ENCODE results near the gene FHOD3.
A peak's percentile ranks its signal among the peaks of the same experiment; 100 is the strongest.

The FHOD3 gene

DNA sequence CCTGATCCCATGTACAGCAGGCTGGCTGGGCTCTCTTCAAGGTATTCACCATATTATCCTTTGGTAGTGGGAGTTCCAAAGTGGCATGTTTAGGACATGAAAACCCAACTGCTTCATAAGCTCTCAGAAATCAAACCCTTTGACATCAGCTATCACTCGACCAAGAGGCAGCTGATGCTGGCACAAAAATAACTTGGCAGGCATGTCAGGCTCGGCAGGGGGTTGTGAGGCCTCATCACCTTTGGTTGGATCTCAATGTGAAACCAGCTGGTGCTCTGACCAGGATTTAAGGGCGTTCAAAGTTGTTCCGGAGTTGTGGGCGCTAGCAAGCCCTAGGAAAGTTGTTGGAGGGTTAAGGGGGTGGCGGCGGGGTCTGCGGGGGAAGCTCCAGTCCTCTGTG is 171.9 kb downstream of the FHOD3 start:
- no peak overlapping the region for H3K4me3 ChIP-seq (ENCODE audit: low read depth, low read length)
- in situ Hi-C loops (cut with HindIII; ENCODE audit: low sequenced_read_pairs), result no loop called here
- TF ChIP-seq, protein P1, sequence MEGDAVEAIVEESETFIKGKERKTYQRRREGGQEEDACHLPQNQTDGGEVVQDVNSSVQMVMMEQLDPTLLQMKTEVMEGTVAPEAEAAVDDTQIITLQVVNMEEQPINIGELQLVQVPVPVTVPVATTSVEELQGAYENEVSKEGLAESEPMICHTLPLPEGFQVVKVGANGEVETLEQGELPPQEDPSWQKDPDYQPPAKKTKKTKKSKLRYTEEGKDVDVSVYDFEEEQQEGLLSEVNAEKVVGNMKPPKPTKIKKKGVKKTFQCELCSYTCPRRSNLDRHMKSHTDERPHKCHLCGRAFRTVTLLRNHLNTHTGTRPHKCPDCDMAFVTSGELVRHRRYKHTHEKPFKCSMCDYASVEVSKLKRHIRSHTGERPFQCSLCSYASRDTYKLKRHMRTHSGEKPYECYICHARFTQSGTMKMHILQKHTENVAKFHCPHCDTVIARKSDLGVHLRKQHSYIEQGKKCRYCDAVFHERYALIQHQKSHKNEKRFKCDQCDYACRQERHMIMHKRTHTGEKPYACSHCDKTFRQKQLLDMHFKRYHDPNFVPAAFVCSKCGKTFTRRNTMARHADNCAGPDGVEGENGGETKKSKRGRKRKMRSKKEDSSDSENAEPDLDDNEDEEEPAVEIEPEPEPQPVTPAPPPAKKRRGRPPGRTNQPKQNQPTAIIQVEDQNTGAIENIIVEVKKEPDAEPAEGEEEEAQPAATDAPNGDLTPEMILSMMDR (IDR thresholded peaks at IDR 0.05; ENCODE audit: low read depth, low read length), result no peak
- no peak for DNase-seq (ENCODE audit: low read depth, low spot score)

DNA sequence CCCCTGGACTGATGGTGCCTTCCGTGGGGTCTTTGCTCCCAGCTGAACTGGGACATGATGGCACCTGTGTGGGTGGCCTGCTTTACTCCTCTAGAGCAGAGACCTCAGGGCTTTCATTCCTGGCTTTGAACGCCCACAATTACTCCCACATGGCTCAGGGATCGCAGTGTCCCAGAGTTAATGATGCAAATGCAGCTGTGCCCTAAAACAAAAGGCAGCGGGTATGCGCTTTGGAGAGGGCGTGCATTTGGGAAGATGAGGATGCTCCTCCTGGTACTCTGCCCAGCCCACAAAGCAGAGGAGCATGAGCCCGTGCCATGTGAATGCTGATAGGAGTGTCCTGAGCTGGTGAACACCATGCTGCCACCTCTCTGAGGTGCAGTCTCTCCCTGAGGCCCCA is 173.4 kb downstream of the FHOD3 start:
- TF ChIP-seq, protein P1 (IDR thresholded peaks at IDR 0.05; ENCODE audit: low read depth, low read length), result no peak
- in situ Hi-C loops (cut with HindIII; ENCODE audit: low sequenced_read_pairs), result no loop called here
- DNase-seq (ENCODE audit: low read depth, low spot score), result no peak
- no peak overlapping the region for H3K4me3 ChIP-seq (ENCODE audit: low read depth, low read length)

DNA sequence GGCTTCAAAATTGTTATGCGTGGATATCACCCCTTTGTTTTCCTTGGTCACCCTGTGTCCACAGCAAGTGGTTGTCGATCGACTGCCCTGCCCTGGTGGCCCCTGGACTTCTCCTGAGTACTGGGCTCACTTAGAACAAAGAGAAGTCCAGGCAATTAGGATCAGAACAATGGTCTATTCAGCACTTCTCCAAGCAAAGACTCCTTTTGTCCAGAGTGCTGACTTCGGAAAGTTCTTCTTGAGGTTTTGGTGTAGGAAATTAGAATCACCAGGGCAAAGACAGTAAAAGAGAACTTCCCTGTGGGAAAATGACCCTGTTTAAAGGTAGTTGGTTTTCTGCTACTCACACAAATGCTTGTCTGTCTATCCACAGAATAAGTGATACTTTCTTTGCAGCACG is 173.9 kb downstream of the FHOD3 start:
- H3K4me3 ChIP-seq (ENCODE audit: low read depth, low read length), result no peak overlapping the region
- in situ Hi-C loops (cut with HindIII; ENCODE audit: low sequenced_read_pairs), result no loop called here
- DNase-seq (ENCODE audit: low read depth, low spot score), result no peak
- TF ChIP-seq, protein P1 (IDR thresholded peaks at IDR 0.05; ENCODE audit: low read depth, low read length), result no peak

DNA sequence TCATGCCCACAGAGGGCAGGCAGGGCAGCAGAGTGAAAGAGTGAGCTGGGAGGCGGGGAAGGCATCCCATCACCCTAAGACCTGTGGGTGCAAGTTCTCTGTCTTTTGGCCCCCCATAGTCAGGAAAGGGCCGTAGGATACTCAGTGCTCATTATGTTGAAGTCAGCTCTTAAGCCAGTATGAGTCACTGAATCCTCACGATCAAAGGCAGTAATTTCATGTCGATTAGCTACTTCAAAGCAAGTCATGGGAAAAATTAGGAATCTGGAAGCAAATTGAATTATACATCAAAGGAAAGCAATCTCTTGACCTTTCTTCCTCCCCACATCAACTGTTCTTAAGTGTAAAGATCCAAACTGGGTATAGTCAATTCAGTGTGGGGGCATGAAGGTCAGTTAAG is 178.9 kb downstream of the FHOD3 start:
- DNase-seq (ENCODE audit: low read depth, low spot score), result peak; percentile 7
- no peak overlapping the region for H3K4me3 ChIP-seq (ENCODE audit: low read depth, low read length)
- in situ Hi-C loops (cut with HindIII; ENCODE audit: low sequenced_read_pairs), result no loop called here
- TF ChIP-seq, protein P1 (IDR thresholded peaks at IDR 0.05; ENCODE audit: low read depth, low read length), result no peak

DNA sequence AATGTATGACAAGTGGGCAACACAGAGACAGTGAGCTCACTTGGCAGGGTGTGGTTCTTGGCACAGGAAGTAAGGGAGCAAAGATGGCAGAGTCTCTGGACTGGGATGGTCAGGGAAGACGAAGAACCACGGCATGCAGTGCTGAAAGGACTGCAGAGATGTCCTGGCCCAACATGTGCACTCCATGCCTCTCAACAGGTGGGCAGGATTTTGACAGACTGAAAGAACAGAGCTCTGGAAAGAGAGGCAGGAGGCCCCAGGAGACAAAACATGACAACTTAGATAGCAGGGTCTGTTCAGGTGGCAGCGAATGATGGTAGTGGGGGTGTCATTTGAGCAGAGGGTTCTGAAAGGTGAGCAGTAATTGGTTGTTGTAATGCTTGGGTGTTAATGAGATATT is 180.3 kb downstream of the FHOD3 start:
- in situ Hi-C loops (cut with HindIII; ENCODE audit: low sequenced_read_pairs), result no loop called here
- H3K4me3 ChIP-seq (ENCODE audit: low read depth, low read length), result no peak overlapping the region
- TF ChIP-seq, protein P1 (IDR thresholded peaks at IDR 0.05; ENCODE audit: low read depth, low read length), result no peak
- DNase-seq (ENCODE audit: low read depth, low spot score), result no peak

DNA sequence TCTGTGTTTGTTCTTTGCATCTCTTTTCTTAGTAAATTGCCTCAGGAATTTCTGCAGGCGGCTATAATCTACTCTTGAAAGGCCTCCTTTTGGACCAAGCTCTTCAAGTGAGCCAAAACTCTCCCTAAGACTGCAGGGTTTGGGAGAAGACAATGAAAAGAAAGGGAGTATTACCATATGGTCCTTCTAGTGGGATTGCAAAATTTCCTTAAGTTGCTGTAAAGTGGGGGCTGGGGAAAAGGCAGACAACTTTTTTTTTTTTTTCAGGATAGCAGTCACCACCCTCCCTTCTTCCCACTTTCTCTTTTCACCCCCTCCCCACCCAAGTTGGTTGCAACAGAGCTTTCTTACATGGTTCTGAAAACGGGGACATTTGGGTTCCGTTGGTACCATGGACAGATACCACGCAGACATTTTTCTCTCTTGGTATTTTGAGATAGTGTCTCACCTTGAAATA is 183.7 kb downstream of the FHOD3 start:
- no peak overlapping the region for H3K4me3 ChIP-seq (ENCODE audit: low read depth, low read length)
- in situ Hi-C loops (cut with HindIII; ENCODE audit: low sequenced_read_pairs), result no loop called here
- TF ChIP-seq, protein P1 (IDR thresholded peaks at IDR 0.05; ENCODE audit: low read depth, low read length), result no peak
- no peak for DNase-seq (ENCODE audit: low read depth, low spot score)

DNA sequence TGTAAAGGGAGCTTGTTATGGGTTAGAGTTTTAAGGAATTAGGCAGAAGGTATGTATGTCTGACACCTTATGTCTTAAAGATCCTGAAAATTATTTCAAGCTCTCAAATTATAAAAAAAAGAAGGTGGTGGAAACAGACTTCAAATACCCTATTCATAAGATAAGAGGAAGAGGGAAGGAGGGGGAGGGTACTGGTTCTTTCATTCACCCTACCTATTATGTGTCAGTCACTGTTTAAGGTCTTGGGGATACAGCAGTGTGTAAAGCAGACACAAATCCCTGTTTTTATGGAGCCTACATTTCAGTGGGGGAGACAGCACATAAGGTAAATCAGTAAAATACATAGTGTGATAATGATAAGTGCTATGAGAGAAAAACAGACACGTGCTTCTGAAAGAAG is 184.4 kb downstream of the FHOD3 start:
- TF ChIP-seq, protein P1 (IDR thresholded peaks at IDR 0.05; ENCODE audit: low read depth, low read length), result no peak
- no peak for DNase-seq (ENCODE audit: low read depth, low spot score)
- in situ Hi-C loops (cut with HindIII; ENCODE audit: low sequenced_read_pairs), result no loop called here
- H3K4me3 ChIP-seq (ENCODE audit: low read depth, low read length), result no peak overlapping the region

All from astrocyte of the spinal cord (primary cell).